Calu3 (cell line): Measurements from ENCODE around the gene TNFRSF21. TPM values are rescaled to one million over a fixed set of nuclear protein-coding genes. Genes with fewer than 3 reads are reported as not detected.
A peak's percentile ranks its signal among the peaks of the same experiment; 100 is the strongest.

ENCODE experiments used
- Bru-seq: library from RNA; stranded (reverse); fragments of 400-500 nt; gene quantifications from one replicate; lab custom pipeline; 2021; lab: Mats Ljungman, UMichigan
- BruChase-seq, 2 experiments: library from RNA; stranded (reverse); fragments of 400-500 nt; gene quantifications; one replicate each; lab custom pipeline; 2021; lab: Mats Ljungman, UMichigan
- BruUV-seq: library from RNA; stranded (reverse); fragments of 400-500 nt; replicated peaks from 2 replicates; lab custom pipeline; 2021; lab: Mats Ljungman, UMichigan
- CTCF ChIA-PET: fragments of 300-600 bp; sonication (Branson Sonifier 250); formaldehyde crosslinking; loops from one replicate; lab custom pipeline; 2022; ENCODE audit warnings: antibody characterized with exemption; lab: Charles Lee
- DNase-seq: peaks from one replicate; pipeline ENCODE4 v3.0.0; 2022
- H3K27ac Mint-ChIP-seq: one replicate; pipeline ENCODE4 v1.8.0; 2022; ENCODE audit warnings: mixed read lengths; ENCODE audit not compliant: unreplicated experiment
- H3K27me3 Mint-ChIP-seq: one replicate; pipeline ENCODE4 v1.8.0; 2022; ENCODE audit warnings: mixed read lengths; ENCODE audit not compliant: unreplicated experiment
- H3K36me3 Mint-ChIP-seq: one replicate; pipeline ENCODE4 v1.8.0; 2022; ENCODE audit warnings: mild to moderate bottlenecking, moderate library complexity, mixed read lengths; ENCODE audit not compliant: insufficient read depth, unreplicated experiment
- H3K4me1 Mint-ChIP-seq: one replicate; pipeline ENCODE4 v1.8.0; 2022; ENCODE audit warnings: mild to moderate bottlenecking, low read depth, mixed read lengths; ENCODE audit not compliant: unreplicated experiment
- H3K4me3 Mint-ChIP-seq: one replicate; pipeline ENCODE4 v1.8.0; 2022; ENCODE audit warnings: mild to moderate bottlenecking, low read depth, moderate library complexity, mixed read lengths; ENCODE audit not compliant: unreplicated experiment
- H3K9me3 Mint-ChIP-seq: one replicate; pipeline ENCODE4 v1.8.0; 2022; ENCODE audit warnings: low read depth, mixed read lengths; ENCODE audit not compliant: unreplicated experiment
- CTCF ChIP-seq: fragments of 200-600 bp; IDR thresholded peaks from one replicate; pipeline ENCODE4 v1.8.0; 2022; ENCODE audit warnings: antibody characterized with exemption; ENCODE audit not compliant: unreplicated experiment
- intact Hi-C: fragments of 100-400 bp; cut with micrococcal nuclease; formaldehyde crosslinking; loops from one replicate; pipeline ENCODE4 v1.10.0; 2022; ENCODE audit not compliant: unreplicated experiment
- long read RNA-seq: library from polyadenylated mRNA; stranded (forward); transcript quantifications from one replicate; pipeline ENCODE4 v2.0.0, GENCODE V29; 2022
- total RNA-seq: library from RNA; stranded (reverse); gene quantifications from 2 replicates; pipeline ENCODE4 v1.2.3, GENCODE V29; 2022

The TNFRSF21 gene, protein sequence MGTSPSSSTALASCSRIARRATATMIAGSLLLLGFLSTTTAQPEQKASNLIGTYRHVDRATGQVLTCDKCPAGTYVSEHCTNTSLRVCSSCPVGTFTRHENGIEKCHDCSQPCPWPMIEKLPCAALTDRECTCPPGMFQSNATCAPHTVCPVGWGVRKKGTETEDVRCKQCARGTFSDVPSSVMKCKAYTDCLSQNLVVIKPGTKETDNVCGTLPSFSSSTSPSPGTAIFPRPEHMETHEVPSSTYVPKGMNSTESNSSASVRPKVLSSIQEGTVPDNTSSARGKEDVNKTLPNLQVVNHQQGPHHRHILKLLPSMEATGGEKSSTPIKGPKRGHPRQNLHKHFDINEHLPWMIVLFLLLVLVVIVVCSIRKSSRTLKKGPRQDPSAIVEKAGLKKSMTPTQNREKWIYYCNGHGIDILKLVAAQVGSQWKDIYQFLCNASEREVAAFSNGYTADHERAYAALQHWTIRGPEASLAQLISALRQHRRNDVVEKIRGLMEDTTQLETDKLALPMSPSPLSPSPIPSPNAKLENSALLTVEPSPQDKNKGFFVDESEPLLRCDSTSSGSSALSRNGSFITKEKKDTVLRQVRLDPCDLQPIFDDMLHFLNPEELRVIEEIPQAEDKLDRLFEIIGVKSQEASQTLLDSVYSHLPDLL
- total RNA-seq (255 and 282 TPM in 2 replicates), Bru-seq, nascent RNA (percentile 99 among the genes with signal in this experiment), BruChase-seq, experiment 1, labeled RNA remaining after a 6-hour chase (percentile 96 among the genes with signal in this experiment), BruChase-seq, experiment 2, labeled RNA remaining after a 2-hour chase (percentile 93 among the genes with signal in this experiment)
- long read RNA-seq, transcript TNFRSF21-201 (6 exons, 3,595 nt), result major isoform, 228 of 283 reads
- long read RNA-seq, partial matches to known transcripts, result 32 of 283 reads
- long read RNA-seq, other reads (novel, unspliced or antisense), result 23 of 283 reads

- BruUV-seq, result no TSS peak
- CTCF ChIA-PET, result interaction anchor here (1.0 to 1.8 kb wide), 2 partner anchors 11 to 216 kb away, joined by 3 to 4 read pairs; no protein-coding TSS in a partner anchor
- intact Hi-C loops, result loop anchor here (1.0 to 5.0 kb wide), 4 partner anchors 95 to 462 kb away; no protein-coding TSS in a partner anchor
- peak within 1 kb of the TSS; percentile 98 for H3K4me3 Mint-ChIP-seq
- no peaks in the 10 kb centered on the region for H3K27me3 Mint-ChIP-seq
- peaks cover 31% of the 10 kb centered on the region for H3K4me1 Mint-ChIP-seq
- peaks cover 54% of the 10 kb centered on the region for H3K36me3 Mint-ChIP-seq
- H3K27ac Mint-ChIP-seq, result peak within 1 kb of the TSS; percentile 96
- TF ChIP-seq CTCF, result peak; percentile 85
- no peaks in the 10 kb centered on the region for H3K9me3 Mint-ChIP-seq
- DNase-seq, result peak; percentile 97
Measured at GRCh38 chr6:47309291-47310130, at the start of gene TNFRSF21. Gene TNFRSF21 (minus strand): TSS chr6:47309905. CDS start chr6:47309511, 394 bp downstream.

DNA sequence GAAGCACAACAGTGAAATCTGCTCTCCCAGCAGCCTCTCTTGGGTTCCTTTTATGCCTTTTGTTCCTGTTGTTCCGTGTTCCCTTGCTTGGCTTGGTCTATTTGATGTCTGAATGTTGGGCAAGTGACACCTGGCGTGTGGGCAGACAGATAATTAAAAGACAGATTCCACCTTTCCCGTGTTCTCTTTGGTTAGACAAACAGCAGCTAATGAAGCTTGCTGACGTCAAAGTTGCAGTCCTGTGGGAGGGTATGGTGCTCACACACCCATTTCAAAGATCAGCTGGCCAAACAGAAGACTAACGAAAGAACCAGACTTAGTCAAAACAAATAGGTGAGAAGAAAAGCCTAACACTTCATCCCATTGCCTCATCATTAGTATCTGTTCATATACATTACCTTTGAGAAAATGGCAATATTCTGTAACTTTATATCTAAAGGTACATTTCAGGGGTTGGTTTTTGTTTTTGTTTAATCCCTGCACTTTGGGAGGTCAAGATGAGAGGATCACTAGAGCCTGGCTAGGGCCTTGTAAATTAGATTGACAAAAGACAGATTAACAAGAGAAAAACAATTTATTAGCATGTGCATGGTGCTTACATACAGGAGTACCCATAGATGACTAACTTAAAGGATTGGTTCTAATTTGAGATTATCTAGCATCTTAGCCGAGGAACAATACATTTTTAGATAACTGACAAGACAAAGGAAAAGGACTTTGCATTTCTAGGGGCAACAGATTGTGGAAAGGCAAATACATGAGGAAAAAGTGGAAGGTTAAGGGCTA is 48.9 kb upstream of the TNFRSF21 start:
- no peak for TF ChIP-seq CTCF
- H3K4me1 Mint-ChIP-seq, result peaks cover 12% of the 10 kb centered on the region
- no peak overlapping the region for H3K4me3 Mint-ChIP-seq
- no peak overlapping the region for H3K27ac Mint-ChIP-seq
- H3K27me3 Mint-ChIP-seq, result no peaks in the 10 kb centered on the region
- no peak for DNase-seq
- BruUV-seq, result no TSS peak
- CTCF ChIA-PET, result no interaction called here
- intact Hi-C loops, result no loop called here
- no peaks in the 10 kb centered on the region for H3K9me3 Mint-ChIP-seq
- peaks cover 5% of the 10 kb centered on the region for H3K36me3 Mint-ChIP-seq

DNA sequence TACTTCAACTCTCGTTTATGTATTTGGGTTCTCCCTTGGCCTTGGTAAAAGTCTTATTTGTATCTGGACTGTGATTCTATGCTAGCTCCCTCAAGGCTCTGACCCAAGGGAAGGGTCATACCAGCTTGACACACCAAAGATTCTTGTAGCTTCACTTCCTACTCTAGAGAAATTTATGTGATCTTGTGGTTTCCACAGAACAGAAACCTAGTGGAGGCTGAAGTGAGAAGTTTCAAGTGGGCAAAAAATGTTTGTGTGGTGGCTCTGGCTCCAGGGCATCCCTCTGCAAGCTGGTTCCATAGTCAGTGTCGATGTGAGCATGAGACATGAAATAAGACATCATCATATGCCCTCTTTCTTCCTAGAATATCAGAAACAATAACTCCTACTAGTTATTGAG is 48.1 kb upstream of the TNFRSF21 start:
- H3K36me3 Mint-ChIP-seq, result peaks cover 2% of the 10 kb centered on the region
- H3K9me3 Mint-ChIP-seq, result no peaks in the 10 kb centered on the region
- no peaks in the 10 kb centered on the region for H3K27me3 Mint-ChIP-seq
- no peak for TF ChIP-seq CTCF
- H3K27ac Mint-ChIP-seq, result no peak overlapping the region
- peaks cover 4% of the 10 kb centered on the region for H3K4me1 Mint-ChIP-seq
- intact Hi-C loops, result no loop called here
- CTCF ChIA-PET, result no interaction called here
- H3K4me3 Mint-ChIP-seq, result no peak overlapping the region
- no peak for DNase-seq
- BruUV-seq, result no TSS peak
